Ishikawa (cell line): ENCODE results near the gene SPOCK1.

ENCODE experiments used
- CEBPB ChIP-seq: IDR thresholded peaks from 2 replicates; pipeline ENCODE4 v1.6.1; 2012
- CREB1 ChIP-seq: IDR thresholded peaks from 2 replicates; pipeline ENCODE4 v1.6.1; 2012; ENCODE audit warnings: low read depth
- EGR1 ChIP-seq: IDR thresholded peaks from 2 replicates; pipeline ENCODE4 v1.6.1; 2012
- EP300 ChIP-seq: IDR thresholded peaks from 2 replicates; pipeline ENCODE4 v1.6.1; 2012; ENCODE audit warnings: borderline replicate concordance
- FOXM1 ChIP-seq: IDR thresholded peaks from 2 replicates; pipeline ENCODE4 v1.6.1; 2012; ENCODE audit warnings: low read depth, borderline replicate concordance
- MAX ChIP-seq: IDR thresholded peaks from 2 replicates; pipeline ENCODE4 v1.6.1; 2012
- NFIC ChIP-seq: IDR thresholded peaks from 2 replicates; pipeline ENCODE4 v1.6.1; 2012
- RAD21 ChIP-seq: IDR thresholded peaks from 2 replicates; pipeline ENCODE4 v1.6.1; 2012; ENCODE audit warnings: low read depth
- TAF1 ChIP-seq: IDR thresholded peaks from 2 replicates; pipeline ENCODE4 v1.6.1; 2012; ENCODE audit warnings: low read depth, mild to moderate bottlenecking
- TCF12 ChIP-seq: IDR thresholded peaks from 2 replicates; pipeline ENCODE4 v1.6.1; 2012; ENCODE audit warnings: low read depth
- TEAD4 ChIP-seq: IDR thresholded peaks from 2 replicates; pipeline ENCODE4 v1.6.1; 2012
- YY1 ChIP-seq: IDR thresholded peaks from 2 replicates; pipeline ENCODE4 v1.6.1; 2012; ENCODE audit warnings: low read depth
- ZBTB7A ChIP-seq: IDR thresholded peaks from 2 replicates; pipeline ENCODE4 v1.6.1; 2012; ENCODE audit warnings: low read depth
- TF ChIP-seq, protein P1 (sequence below): IDR thresholded peaks from 2 replicates; pipeline ENCODE4 v1.6.1; 2012
- TF ChIP-seq, protein P2 (sequence below): IDR thresholded peaks from 2 replicates; pipeline ENCODE4 v1.6.1; 2012; ENCODE audit warnings: low read depth, mild to moderate bottlenecking

SPOCK1 gene

GRCh38 chr5:137034764-137035479 lies 464.2 kb downstream of the SPOCK1 start:
- TF ChIP-seq ZBTB7A (no peak), YY1 (no peak), MAX (no peak), RAD21 (no peak), EGR1 (no peak), TCF12 (no peak), CREB1 (no peak), TAF1 (no peak), NFIC (no peak), FOXM1 (no peak), TEAD4 (no peak), CEBPB (no peak), EP300 (no peak)
- TF ChIP-seq, protein P1, sequence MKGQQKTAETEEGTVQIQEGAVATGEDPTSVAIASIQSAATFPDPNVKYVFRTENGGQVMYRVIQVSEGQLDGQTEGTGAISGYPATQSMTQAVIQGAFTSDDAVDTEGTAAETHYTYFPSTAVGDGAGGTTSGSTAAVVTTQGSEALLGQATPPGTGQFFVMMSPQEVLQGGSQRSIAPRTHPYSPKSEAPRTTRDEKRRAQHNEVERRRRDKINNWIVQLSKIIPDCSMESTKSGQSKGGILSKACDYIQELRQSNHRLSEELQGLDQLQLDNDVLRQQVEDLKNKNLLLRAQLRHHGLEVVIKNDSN, result no peak
- TF ChIP-seq, protein P2, sequence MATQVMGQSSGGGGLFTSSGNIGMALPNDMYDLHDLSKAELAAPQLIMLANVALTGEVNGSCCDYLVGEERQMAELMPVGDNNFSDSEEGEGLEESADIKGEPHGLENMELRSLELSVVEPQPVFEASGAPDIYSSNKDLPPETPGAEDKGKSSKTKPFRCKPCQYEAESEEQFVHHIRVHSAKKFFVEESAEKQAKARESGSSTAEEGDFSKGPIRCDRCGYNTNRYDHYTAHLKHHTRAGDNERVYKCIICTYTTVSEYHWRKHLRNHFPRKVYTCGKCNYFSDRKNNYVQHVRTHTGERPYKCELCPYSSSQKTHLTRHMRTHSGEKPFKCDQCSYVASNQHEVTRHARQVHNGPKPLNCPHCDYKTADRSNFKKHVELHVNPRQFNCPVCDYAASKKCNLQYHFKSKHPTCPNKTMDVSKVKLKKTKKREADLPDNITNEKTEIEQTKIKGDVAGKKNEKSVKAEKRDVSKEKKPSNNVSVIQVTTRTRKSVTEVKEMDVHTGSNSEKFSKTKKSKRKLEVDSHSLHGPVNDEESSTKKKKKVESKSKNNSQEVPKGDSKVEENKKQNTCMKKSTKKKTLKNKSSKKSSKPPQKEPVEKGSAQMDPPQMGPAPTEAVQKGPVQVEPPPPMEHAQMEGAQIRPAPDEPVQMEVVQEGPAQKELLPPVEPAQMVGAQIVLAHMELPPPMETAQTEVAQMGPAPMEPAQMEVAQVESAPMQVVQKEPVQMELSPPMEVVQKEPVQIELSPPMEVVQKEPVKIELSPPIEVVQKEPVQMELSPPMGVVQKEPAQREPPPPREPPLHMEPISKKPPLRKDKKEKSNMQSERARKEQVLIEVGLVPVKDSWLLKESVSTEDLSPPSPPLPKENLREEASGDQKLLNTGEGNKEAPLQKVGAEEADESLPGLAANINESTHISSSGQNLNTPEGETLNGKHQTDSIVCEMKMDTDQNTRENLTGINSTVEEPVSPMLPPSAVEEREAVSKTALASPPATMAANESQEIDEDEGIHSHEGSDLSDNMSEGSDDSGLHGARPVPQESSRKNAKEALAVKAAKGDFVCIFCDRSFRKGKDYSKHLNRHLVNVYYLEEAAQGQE, result no peak

DNA sequence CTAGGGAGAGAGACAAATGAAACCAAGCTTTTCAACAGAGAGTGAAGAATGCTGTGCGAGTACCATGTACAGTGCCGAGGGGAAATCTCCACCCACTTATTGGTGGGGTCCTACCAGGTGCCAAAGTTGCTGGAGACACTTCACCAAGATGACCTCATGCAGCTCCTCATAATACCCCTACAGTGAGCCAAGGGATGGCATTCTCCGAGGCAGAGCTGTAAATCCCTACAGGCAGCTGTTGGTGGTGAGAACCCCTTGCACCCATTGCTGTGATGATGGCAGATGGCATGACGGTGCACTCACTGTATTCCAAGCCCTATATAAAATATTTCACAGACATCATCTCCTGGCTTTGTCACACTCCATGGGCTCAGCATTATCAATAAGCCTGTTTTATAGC lies 464.9 kb downstream of the SPOCK1 start:
- TF ChIP-seq, protein P1, result no peak
- TF ChIP-seq ZBTB7A (no peak), RAD21 (no peak), TAF1 (no peak), MAX (no peak), EGR1 (no peak), TCF12 (no peak), NFIC (no peak), FOXM1 (no peak), CREB1 (no peak), EP300 (no peak), TEAD4 (no peak), YY1 (no peak), CEBPB (no peak)
- TF ChIP-seq, protein P2, result no peak

- TF ChIP-seq NFIC, result no peak
- no peak for TF ChIP-seq TCF12
- TF ChIP-seq EGR1, result no peak
- no peak for TF ChIP-seq TAF1
- TF ChIP-seq, protein P1, result no peak
- TF ChIP-seq CEBPB, result no peak
- TF ChIP-seq, protein P2, result no peak
- TF ChIP-seq MAX, result no peak
- TF ChIP-seq RAD21, result no peak
- TF ChIP-seq FOXM1, result no peak
- TF ChIP-seq ZBTB7A, result no peak
- no peak for TF ChIP-seq EP300
- no peak for TF ChIP-seq CREB1
- no peak for TF ChIP-seq TEAD4
- no peak for TF ChIP-seq YY1
Observed at GRCh38 chr5:137032929-137033328, 466.2 kb downstream of the SPOCK1 start.
